ENCODE measurements around the gene CTSA.

- no peak for TF ChIP-seq CTCF (IDR thresholded peaks at IDR 0.05; ENCODE audit: low read depth, low read length, poor library complexity, severe bottlenecking)
- no peak for TF ChIP-seq EZH2phosphoT487 (IDR thresholded peaks at IDR 0.05; ENCODE audit: borderline replicate concordance, low read length)
Observed at GRCh38 chr20:45873409-45874103, 17.6 kb upstream of the CTSA start.
